GM19240 (cell line): Measurements from ENCODE around the gene JAZF1.

Experiments used
- DNase-seq: peaks from one replicate; pipeline ENCODE4 v3.0.0; 2011; ENCODE audit warnings: low spot score; ENCODE audit not compliant: insufficient read length

Gene JAZF1

DNA sequence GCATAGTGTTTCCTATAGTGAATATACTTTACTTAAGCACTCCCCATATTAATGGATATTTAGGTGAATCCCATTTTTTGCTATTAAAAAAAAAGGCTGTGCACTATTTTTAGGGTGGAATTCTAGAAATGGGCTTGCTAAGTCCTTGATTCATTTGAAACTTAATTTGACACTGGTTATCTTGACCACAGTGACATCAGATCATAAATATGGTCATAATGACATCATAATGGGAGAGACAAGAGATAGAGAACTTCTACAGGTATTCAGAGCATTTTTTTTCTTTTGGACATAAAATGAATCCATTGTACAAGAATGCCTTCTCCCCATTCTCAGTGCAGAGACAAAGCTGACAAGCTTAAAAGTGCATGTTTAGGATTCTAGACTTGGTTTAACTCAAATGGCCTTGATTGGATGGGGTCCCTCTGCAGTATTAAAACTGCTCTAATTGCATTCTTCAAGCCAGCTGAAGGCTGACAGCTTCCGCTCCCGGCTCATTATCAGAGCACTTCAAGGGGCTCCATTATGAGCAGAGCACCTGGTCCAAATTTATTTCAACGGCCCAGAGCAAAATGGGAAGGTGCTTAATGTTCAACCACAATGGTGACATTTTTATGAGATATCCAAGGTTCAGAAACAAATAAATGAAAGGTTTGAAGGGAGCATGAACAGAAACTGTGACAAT, 104.8 kb downstream of the JAZF1 start:
- no peak for DNase-seq

DNA sequence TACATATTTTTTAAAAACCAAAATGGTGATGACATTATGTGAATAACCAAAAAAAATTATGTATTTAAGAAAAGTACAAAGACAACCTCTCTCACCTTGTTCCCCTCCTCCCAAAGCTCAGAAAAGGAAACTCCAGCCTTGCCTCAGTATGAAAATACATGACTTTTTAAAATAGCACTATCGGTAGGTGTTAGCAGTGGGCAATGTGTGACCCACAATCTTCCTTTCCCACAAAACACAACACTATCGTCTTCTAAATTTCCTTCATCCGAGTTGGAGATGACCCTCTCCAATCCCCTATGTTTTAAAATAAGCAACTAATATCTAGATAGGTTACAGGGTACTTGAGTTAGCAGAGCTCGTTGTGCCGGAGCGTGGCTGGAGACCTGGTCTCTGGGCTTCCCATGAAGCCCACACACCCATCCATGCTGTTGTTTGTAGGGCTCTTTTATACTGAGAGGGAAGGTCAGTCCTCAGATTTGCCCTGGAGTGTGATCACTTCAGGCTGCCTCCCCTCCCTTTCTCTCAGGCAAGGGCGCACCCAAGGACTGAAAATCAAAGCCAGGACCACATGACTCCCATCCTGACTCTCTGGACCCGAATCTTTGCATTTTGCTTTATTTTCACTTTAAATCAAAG, 107.6 kb downstream of the JAZF1 start:
- DNase-seq, result no peak

DNA sequence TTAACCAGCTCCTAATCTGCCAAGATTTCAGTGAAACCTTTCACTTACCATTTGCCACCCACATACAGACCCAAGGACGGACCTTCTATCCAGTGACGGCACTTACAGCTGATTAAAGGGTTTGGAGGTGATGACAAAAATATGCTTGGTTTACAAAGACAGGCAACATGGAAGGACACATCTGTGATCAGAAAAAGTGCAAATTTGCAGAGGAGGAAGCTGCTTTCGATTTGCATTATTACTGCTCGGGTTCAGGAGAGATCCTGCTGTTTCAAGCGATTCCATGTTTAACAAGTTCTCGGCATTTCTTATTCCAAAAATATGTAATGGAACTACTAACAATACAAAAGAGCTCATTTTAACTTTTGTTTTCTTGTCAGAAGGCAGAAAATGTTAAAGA, 109.0 kb downstream of the JAZF1 start:
- DNase-seq, result no peak

DNA sequence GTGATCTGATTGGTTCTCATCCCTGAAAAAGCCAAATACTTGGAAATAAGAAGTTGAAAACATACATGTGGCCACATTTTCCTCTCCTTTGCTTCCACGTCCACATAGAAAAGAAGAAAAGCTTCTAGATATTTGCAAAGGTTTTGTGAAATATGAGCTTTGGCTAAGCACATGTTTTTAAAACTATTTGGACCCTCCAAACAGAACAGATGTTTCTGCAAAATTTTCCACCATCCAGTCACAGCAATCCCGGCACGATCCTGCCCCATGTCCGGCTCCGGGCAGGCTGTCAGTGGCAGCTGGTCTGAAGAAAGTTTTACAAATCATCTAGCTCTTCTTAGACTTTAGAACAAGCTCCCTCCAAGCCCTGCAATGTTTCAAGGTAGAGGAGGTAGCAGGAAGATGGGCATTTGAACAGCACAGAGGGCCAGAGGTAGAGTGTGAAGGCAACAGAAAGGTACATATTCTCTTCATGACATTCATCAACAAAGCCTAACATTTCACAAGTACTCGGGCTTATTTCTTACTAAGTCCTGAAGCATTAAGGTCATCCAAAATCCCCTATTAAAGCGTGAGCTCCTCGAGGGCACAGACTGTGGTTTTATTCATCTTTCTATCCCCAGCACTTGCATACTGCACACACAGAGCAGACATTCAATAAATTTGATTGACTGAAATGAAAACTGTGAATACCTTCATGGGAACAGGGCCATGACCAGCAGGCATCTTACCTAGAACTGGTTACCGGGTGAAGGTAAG, 110.1 kb downstream of the JAZF1 start:
- DNase-seq, result no peak

DNA sequence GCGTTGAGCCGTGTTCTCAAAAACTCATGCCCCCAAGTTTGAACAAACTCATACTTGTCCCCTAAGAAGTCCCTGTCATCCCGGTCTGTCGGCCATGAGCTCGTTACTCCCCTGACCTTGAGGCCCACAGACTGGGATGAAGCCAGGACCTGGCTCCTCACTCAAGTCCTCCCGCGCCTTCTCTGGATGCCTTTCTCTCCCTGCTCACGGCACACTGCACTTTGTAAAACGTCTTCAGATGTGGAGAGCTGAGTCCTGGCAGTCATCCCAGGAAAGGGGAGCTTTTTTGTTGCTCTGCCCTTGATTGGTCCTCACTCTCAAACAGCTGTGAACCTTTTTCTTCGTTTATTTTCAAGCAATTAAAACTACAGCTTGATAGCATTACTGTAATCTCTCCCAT, 110.8 kb downstream of the JAZF1 start:
- no peak for DNase-seq

DNA sequence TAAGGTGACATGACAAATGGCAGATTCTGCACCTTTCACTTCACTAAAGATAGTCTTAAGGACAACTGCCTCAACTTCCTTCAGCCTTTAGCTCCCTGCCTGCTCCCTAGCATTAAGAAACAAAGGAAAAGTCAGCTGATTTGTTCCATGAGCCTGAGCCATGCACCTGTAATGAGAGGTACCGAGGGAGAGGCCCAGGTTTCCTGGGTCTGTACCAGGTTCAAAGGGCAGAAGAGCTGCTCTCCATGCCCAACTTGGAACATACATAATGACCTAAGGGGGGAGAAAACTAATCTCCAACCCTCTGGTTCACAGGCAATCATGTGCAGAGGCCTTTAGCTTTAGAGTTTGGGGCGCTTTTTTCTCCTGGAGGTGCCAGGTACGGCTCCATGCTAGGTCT, 111.2 kb downstream of the JAZF1 start:
- DNase-seq, result no peak

DNA sequence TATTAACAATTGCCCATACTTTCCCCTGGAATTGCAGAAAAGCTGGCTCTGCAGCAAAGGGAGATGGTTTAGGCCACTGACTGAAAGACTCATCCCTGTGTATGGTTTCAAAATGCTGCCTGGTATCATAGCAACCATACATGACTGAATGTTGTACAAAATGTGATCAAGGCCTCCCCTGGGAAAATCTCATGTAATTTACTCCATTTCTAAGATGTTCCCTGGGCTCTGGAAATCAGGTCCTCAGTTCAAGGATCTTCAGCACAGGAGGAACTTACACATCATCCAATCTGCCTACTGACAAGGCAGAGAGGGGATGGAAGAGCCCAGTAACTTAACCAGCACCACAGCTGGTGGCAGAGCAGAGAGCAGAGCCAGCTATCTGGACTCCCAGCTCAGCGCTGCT, 111.8 kb downstream of the JAZF1 start:
- no peak for DNase-seq

DNA sequence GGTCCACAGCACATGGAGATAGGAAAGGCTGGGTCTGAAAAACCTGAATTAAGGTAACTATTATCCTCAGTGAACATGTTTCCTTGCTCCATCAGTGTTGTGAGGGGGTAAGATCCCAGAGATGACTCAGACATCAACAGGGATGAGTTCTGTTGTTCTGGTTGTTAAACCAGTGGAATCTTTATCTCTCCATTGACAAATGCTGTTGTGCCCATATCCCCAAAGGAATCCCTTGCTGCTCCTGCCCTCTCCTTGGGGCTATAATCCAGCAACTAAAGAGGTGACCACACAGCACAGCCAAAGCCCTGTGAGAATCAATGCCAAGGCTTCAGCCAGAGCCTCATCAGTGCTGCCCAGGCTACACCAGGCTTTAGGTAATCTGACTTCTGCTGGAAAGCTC, 113.4 kb downstream of the JAZF1 start:
- DNase-seq, result no peak

DNA sequence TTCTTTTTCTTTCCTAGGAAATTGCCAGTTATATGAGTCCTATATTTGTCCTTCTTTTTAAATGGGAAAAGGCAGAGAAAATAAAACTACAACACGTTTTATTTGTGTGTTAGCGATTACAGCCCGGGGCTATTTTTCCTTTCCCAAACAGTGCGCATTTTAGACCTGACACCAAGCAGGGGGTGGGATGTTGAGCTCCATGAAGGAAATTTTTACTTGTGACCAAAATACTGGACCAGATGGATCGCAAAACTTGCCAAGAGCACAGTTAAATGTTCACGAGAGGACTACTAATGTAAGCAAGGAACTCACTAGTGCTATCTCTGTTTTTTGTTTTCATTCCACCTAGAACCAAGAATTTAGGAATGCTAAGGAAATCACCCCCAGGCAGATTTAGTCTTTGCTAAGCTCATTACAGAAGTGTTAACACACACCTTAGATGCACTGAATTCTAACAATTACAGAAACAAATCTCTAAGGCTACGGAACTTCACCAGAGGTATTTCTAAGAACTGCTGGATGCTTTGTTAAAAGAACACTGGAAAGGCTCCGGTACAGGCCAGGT, 114.8 kb downstream of the JAZF1 start:
- no peak for DNase-seq

DNA sequence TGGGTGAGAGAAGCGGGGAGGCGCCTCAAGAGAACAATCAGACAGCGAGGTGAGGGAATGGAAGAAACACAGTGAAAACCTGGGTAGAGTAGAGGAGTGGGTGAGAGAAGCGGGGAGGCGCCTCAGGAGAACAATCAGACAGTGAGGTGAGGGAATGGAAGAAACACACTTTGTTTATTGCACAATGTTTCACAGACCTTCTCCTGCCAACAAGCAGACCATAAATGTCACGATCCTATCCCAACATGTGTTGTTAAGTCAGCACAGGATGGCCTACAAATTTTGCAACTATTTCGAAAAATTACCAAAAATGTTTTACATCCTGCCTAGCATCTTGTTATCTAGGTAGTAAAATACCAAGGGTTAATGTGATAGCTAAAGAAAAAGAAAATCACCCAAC, 115.3 kb downstream of the JAZF1 start:
- no peak for DNase-seq

DNA sequence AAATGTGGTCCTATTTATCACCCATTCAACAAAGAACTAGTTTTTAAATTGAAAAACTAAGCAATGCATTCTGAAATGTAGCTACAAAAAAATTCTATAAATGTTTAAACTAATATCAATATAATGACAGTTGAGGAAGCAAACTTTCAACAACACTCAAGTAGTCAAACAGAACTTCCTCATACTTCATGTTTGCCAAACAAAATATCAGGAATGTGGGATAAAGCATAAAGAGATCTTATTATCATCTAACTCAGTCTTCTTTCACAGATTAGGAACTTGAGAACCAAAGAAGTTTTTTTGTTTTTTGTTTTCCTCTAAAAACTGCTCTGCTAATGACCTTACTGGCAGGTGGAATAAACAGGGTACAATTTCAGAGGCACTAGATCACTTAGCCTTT, 116.2 kb downstream of the JAZF1 start:
- DNase-seq, result no peak

DNA sequence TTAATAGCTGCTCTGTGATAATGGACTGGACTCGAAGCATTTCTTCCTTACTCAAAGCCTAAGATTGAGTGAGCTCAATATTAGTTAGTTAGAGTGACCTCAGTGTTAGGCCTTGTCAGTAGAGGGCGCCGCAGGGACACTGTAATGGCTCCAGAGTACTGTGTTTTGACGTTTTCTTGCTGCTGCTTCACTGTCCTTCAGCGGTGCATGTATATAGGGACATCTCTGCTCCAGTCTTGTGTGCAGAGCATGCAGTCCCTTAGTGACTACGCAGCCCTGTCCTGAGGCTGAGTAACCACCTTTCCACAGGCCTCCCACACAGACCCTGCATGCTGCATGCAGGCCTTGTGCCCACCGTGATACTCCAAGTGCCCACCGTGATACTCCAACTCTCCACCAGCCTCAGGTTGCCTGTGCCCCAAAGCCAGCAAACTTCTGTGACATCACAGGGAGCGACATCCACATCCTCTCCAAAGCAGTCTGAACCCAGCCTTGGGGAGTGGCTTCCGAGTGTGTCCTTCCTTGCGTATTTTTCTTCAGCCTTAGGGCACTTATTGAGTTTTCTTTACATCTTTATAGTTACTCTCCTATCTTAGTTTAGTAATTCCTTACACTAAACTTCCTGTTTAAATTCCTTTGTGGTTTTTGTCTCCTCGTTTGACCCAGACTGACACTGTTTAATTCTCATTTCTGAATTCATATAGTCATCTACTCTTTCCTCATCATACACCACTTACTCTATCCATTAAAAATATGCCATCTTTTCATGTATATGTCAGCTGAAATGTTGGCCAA, 118.2 kb downstream of the JAZF1 start:
- peak; percentile 7 for DNase-seq

DNA sequence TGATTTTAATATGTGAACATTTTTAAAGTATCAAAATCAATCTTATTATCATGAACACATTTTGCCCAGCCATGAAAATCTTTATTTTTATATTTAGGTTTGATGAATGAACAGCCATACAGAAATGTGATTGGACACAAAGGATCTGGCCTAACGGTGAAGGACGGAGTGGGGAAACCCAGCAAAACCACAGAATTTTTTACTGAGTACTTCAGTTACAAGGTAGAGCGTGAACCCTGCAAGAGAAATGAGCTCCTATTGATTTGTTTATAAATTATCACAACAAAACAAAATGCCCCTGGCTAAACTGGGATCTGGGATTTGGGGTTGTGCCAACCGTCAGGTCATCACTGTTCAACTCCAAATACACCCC, 118.8 kb downstream of the JAZF1 start:
- DNase-seq, result no peak

DNA sequence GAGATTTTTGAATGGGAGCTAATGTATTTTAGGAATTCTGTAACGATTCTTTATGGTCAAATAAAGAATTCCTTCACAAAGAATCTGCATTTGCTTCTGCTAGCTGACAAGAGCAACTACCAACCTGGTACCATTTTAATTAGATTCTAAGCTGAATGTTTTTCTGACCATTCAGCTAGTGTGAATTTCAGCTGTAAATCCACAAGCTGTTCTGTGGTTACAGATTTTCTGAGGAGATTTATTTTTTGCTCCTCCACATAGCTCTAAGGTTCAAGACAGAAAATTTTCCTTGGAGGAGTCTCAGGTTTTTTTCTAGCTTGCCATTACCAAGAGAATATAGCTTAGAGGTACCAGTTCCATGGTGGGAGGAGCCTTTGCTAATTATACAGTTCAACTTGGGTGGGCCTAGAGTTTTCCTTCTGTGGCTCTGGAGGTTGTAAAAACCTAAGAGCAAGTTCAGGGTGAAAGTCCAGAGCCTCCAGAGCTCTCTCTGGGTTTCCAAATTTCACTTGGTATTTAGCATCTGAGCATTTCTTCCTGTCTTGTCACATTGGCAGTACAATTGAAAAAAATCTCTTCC, 120.1 kb downstream of the JAZF1 start:
- DNase-seq, result no peak

DNA sequence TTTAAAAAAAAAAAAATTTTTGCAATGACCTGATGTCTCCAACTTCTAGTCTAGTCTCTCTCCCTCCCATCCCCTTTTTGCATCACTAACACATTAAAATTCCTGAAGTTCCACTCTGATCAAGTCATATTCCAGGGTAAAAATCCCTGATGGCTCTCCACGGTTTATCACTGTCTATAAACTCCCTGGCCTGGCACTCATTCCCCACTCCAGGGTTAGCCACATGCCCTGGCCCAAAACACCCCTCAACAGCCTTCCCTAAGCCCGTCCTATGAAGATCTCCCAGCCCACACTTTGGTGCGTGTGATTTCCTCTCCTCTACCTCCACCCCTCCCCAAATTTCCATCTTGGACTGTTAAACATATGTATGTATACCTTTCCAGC, 125.4 kb downstream of the JAZF1 start:
- no peak for DNase-seq

DNA sequence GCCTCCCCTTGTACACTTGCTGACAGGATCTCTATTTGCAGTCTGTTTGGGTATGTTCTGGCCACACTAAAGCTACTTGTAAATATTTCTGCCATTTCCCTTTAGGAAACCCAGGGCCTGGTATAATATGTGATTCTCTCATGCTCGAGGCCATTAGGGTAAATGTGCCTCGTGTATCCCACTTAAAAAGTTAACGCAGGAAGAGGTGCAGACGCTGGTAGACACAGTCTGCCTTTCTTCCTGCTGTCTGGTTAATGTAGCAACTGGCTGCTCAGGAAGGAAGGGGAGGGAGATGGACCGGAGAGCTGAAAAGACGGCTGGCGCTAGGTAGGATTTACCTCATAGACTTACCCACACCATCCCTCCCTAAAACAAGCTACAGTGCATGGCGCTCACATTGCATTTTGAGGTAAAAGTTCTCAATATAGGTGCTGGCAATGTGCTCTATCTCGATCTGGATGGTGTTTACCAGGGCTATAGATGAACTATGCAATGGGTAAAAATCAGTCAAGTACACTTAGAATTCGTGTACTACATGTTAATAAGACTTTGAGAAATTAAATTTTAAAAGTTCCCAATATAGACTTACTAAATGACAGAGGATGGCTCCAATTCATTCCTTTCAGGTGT, 125.9 kb downstream of the JAZF1 start:
- DNase-seq, result no peak

DNA sequence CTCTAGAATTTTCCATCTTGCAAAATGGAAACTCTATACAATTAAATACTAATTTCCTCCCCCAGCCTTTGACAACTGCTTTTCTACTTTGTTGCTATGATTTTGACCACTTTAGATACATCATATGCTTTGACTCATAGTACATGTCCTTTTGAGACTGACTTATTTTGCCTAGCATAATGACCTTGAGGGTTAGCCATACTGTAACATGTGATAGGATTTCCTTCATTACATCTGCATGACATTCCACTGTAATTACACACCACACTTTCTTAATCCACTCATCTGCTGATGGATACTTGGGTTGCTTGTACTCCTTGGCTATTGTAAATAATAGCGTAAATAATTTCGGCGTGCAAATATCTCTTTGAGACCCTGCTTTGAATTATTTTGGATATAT, 127.7 kb downstream of the JAZF1 start:
- no peak for DNase-seq

DNA sequence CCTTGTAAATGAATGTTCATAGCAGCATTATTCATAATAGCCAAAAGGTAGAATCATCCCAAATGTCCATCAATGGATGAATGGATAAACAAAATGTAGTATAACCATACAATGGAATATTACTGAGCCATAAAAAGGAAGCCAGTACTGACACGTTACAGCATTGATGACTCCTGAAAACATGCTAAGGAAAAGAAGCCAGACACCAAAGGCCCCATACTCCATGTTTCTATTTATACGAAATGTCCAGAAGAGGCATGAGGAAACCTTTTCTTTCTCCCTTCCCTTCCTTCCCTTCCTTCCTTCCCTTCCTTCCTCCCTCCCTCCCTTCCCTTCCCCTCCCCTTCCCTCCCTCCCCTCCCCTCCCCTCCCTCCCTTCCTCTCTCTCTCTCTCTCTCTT, 131.9 kb downstream of the JAZF1 start:
- no peak for DNase-seq

DNA sequence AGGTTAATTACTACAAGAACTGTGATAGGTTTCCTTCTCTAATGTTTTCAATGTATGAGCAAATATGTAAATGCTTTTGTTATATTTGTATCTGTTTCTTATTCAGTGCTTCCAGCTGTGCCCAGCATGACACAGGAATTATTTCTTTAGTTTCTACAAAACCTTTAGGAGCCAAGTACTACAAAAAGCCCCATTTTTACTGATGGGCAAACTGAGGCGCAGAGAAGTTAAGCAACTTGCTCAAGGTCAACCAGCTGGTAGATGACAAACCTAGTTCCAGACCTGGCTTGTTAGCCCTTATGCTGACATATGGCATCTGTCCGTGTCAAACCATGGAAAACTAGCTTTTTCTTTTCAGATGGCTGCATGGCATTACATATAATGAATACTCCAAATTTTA, 134.6 kb downstream of the JAZF1 start:
- no peak for DNase-seq

DNA sequence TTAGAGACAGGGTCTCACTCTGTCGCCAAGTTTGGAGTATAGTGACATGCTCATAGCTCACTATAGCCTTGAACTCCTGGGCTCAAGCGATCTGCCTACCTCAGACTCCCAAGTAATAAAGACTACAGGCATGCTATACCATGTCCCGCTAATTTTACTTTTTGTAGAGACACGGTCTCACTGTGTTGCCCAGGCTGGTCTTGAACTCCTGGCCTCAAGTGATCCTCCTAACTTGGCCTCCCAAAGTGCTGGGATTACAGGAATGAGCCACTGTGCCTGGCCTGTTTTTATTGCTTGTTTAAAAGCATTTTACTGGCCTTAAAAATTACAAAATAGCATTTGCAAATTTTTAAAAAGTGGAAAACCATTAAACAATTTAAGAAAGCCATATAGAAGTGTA, 135.0 kb downstream of the JAZF1 start:
- DNase-seq, result no peak

DNA sequence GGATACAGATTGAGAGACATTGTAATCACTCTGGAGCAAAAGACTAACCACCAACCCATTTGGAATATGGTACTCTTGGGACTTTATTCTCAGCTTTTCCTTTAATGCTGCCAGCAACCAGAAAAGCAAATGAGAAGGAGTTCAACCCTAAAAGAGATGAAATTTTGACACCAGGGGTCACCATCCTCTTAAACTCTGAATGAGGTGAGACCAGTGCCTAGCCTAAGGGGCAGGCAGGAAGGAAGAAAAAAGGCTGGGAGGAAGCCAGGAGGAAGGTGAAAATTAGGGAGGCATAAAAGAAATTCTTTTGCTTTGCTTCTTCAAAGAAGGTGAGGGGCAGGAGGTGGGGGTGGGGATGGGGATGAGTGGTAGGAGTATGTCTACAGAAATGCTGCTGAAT, 135.8 kb downstream of the JAZF1 start:
- DNase-seq, result no peak
